Left kidney (tissue), 8 donors: Measurements from ENCODE around the gene NPAS1. TPM values are rescaled to one million over a fixed set of nuclear protein-coding genes. Genes with fewer than 3 reads are reported as not detected.
A peak's percentile ranks its signal among the peaks of the same experiment; 100 is the strongest.

ENCODE experiments used
- DNase-seq: peaks from one replicate; pipeline ENCODE4 v3.0.0-alpha.2; 2013
- long read RNA-seq, 8 donors: transcript quantifications; one replicate each; lab custom pipeline, GENCODE V29; 2026
- polyA plus RNA-seq: library from polyadenylated mRNA; unstranded; fragments of 120-200 nt; gene quantifications from one replicate; pipeline ENCODE4 v1.2.1, GENCODE V29; 2013; ENCODE audit not compliant: insufficient read length

Gene NPAS1
- 1.3 TPM for polyA plus RNA-seq
- long read RNA-seq, donor 1, partial matches to known transcripts, result 135 of 135 reads
- long read RNA-seq, donor 1, other reads (novel, unspliced or antisense), result 0 of 135 reads
- long read RNA-seq, donor 2, partial matches to known transcripts, result 97 of 97 reads
- long read RNA-seq, donor 2, other reads (novel, unspliced or antisense), result 0 of 97 reads
- long read RNA-seq, donor 3, partial matches to known transcripts, result 57 of 57 reads
- long read RNA-seq, donor 3, other reads (novel, unspliced or antisense), result 0 of 57 reads
- long read RNA-seq, donor 4, result 0 reads
- long read RNA-seq, donor 5, partial matches to known transcripts, result 179 of 179 reads
- long read RNA-seq, donor 5, other reads (novel, unspliced or antisense), result 0 of 179 reads
- long read RNA-seq, donor 6, partial matches to known transcripts, result 207 of 215 reads
- long read RNA-seq, donor 6, other reads (novel, unspliced or antisense), result 7 of 215 reads
- long read RNA-seq, donor 7, partial matches to known transcripts, result 50 of 181 reads
- long read RNA-seq, donor 7, other reads (novel, unspliced or antisense), result 131 of 181 reads
- long read RNA-seq, donor 8, partial matches to known transcripts, result 43 of 44 reads
- long read RNA-seq, donor 8, other reads (novel, unspliced or antisense), result 0 of 44 reads

GRCh38 chr19:47019431-47020041 is at the start of gene NPAS1:
Gene NPAS1, plus strand, starts transcription at chr19:47019837. Its CDS starts 1,211 bp downstream, at chr19:47021048.
- no peak for DNase-seq

GRCh38 chr19:46970815-46971214 is 48.8 kb upstream of the NPAS1 start:
- DNase-seq, result no peak

GRCh38 chr19:46972311-46972710 is 47.3 kb upstream of the NPAS1 start:
- DNase-seq, result no peak

- DNase-seq, result no peak
These were observed 45.5 kb upstream of the NPAS1 start for GRCh38 chr19:46974181-46974580.

GRCh38 chr19:46975011-46975924 is 44.4 kb upstream of the NPAS1 start:
- DNase-seq, result no peak

GRCh38 chr19:46975925-46976782 is 43.5 kb upstream of the NPAS1 start:
- peak; percentile 59 for DNase-seq

GRCh38 chr19:46976845-46977320 is 42.8 kb upstream of the NPAS1 start:
- DNase-seq, result no peak

GRCh38 chr19:46977548-46977947 is 42.1 kb upstream of the NPAS1 start:
- DNase-seq, result no peak

- no peak for DNase-seq
These were observed 41.3 kb upstream of the NPAS1 start for GRCh38 chr19:46978171-46978869.

- peak; percentile 66 for DNase-seq
These were observed 40.2 kb upstream of the NPAS1 start for GRCh38 chr19:46979126-46980105.

- DNase-seq, result no peak
These were observed 38.9 kb upstream of the NPAS1 start for GRCh38 chr19:46980761-46981160.

GRCh38 chr19:46981286-46981945 is 38.2 kb upstream of the NPAS1 start:
- DNase-seq, result no peak

- no peak for DNase-seq
These were observed 36.5 kb upstream of the NPAS1 start for GRCh38 chr19:46983097-46983496.

GRCh38 chr19:46984077-46985010 is 35.3 kb upstream of the NPAS1 start:
- no peak for DNase-seq

- no peak for DNase-seq
These were observed 33.9 kb upstream of the NPAS1 start for GRCh38 chr19:46985542-46986415.

- no peak for DNase-seq
These were observed 30.9 kb upstream of the NPAS1 start for GRCh38 chr19:46988614-46989230.
